ENCODE measurements around the gene SLC5A2. TPM values are rescaled to one million over a fixed set of nuclear protein-coding genes. Genes with fewer than 3 reads are reported as not detected.
"Not testable (repeated sequence)": the region's sequence is repeated elsewhere in the genome, so short reads cannot be mapped to it uniquely, and the experiment has no call there.

Gene SLC5A2
- total RNA-seq = not detected in 2 replicates

DNA sequence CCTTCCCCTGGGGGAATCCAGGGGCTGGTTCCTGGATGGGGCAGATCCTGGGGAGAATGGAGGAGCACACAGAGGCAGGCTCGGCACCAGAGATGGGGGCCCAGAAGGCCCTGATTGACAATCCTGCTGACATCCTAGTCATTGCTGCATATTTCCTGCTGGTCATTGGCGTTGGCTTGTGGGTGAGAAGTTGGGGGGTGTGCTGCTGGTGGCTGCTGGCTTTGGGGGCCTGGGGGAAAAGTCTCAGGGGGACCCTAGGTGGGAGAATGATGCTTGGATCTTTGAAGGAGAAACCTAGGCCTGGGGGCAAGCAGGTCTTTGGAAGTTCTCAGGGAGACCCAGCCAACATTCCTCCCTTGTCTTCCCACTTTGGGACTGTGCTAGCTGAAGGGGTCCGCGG lies at the start of gene SLC5A2:
SLC5A2 (plus strand) TSS at position 43 of the 400 bp plus-strand sequence; CDS start at position 57, 14 bp downstream.
- intact Hi-C loops (cut with micrococcal nuclease) = no loop called here

DNA sequence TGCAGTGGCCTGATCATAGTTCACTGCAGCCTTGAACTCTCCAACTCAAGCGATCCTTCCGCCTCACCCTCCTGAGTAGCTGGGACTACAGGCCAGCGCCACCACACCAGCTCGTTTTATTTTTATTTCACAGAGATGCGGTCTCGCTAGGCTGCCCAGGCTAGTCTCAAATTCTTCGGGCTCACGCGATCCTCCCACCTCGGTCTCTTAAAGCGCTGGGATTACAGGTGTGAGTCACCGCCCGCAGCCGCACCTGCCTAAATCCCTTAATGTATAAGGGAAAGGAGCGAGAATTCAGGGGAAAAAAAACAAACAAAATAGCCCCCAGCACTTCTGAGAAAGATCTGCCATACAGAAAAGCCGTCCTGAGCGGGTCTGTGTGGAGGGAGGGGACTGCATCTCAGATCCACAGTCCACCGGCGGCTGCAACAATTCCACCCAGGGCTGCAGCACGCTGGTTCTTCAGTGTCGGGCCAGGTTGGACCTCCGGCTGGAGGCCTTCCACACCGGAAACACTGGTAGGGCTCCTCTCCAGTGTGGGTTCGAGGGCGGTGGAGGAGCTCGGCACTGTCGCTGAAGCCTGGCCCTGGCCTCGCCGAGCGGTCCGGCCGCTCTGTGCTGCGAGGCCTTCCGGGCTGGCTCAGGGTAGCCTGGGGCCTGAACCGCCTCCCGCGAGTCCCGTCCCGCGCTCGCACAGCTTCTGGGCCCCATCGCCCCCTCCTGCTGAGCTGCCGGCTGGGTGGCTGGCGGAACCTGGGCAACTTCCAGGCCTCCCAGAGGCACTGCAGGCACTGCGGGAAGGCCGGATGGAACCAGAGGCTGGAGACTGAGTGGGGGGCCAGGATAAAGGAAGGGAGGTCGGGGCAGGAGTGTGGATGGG lies 47.3 kb upstream of the SLC5A2 start:
- intact Hi-C loops (cut with micrococcal nuclease) = no loop called here

DNA sequence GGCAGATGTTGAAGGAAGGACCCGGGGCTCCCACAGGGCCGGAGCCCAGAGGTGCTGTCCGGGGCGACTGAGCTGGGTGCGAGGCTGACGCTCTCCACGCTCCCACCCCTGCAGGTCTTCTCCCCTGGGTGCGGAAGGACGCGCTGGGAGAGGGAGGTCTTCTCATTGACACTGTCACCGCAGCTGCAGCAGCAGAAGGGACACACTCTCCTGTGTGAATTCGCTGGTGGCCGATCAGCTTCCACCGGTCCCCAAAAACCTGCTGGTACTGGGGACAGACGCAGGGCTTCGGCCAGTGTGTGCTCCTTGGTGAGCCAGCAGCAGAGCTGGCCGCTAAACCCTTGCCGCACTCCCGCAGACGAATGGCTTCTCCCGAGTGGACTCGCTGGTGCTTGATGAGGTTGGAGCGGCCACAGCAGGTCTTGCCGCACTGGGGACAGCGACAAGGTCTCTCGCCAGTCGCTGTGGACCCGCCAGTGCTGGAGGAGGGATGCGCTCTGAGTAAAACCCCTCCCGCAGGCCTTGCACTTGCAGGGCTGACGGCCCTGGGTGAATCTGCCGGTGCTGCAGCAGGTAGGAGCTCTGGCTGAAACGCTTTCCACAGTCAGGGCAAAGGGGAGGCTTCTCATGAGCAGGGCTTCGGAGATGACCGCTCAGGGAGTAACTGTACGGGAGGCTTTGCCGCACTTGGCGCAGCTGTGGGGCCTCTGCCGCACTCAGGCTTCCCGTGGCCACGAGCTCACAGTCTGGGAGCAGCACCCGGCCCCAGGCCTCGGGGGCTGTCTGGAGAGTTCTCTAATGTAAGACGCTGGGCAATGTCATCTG lies 46.5 kb upstream of the SLC5A2 start:
- intact Hi-C loops (cut with micrococcal nuclease) = no loop called here

DNA sequence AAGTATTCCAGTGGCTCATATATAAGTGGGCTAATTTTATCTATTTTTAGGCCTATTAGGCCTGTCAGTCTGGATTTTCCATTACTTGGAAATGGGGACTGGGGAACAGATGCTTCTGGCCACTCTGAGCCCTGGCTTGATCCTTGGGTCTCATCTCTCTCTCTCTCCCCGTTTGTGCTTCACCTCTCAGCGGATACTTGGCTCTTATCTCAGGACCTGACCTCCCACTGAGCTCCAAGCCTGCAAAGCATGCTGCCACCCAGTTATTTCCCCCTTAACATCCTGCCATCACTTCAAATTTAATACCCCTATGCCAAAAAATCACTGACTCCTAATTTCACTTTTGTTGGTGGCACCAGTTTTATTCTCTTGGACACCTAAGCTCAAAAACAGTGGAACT lies 44.5 kb upstream of the SLC5A2 start:
- intact Hi-C loops (cut with micrococcal nuclease) = no loop called here

DNA sequence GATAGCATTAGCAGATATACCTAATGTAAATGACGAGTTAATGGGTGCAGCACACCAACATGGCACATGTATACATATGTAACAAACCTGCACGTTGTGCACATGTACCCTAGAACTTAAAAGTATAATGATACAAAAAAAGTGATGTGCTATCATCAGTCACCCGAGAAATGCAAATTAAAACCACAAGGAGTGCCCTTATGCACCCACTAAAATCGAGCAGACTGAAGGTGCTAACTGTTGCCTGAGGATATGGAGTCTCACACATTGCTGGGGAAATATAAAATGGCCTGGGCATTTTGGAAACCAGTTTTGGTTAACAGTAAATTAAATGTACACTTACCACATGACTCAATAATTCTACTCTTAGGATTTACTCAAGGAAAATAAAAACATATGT lies 43.9 kb upstream of the SLC5A2 start:
- intact Hi-C loops (cut with micrococcal nuclease) = not testable (repeated sequence)

DNA sequence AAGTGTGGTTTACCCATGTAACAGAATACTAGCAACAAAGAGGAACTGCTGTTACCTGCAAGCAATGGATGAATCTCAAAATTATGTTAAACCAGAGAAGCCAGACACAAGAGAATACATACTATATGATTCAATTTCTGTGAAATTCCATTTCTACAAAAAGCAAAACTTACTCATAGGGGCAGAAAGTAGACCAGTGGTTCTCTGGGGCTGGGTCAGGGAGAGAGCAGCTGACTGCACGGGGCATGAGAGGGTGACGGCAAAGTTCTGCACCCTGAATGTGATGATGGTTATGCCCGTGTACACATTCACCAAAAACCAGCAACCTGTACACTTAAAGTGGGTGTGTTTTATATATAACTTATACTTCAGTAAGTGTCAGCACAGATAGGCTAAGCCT lies 43.4 kb upstream of the SLC5A2 start:
- intact Hi-C loops (cut with micrococcal nuclease) = no loop called here

DNA sequence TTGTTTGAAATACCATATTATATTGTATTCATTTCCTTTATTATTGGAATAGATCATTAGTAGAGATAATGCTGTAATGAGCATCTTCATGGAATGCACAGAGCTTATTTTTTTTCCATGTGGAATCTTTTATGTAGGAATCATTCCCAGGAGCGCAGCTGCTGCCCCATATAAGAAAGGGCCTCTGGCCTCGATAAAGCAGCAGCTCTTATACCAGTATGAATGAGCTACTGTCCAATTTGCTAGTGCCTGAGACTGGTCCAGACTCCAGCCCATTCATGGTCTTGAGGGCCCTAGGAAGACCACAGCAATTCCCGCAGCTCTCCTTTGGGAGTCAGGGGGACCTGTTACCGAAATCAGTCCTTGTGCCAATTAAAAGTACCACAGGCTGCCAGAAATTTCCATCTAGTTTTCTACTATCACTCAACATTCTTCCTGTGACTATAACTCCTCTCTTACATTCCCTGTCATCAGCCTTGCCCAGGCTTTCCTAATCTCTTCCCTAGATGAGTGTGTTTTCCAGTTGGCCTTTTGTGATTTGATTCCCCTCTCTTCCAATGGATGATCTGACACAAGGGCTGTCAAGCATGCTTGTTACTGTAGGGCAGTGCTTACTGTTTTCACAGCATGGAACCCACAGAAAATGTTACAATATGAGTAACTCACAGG lies 42.3 kb upstream of the SLC5A2 start:
- intact Hi-C loops (cut with micrococcal nuclease) = no loop called here

DNA sequence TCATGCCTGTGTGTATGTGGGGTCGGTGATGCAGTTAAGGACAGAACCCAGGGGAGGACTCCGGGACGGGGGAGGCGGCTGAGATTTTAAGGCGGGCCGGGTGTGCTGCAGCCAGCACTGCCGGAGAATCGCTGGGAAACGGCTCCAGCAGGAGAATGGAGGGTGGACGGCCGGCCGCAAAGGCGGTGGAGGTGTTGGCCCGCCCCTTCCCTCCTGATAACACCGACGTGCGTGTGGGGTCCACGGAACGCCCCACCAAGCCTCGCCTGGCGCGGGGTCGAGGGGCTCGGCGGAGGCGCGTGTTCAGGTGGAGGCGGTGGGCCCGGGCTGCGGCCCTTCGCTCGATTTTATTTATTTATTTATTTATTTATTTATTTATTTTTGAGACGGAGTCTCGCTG lies 41.0 kb upstream of the SLC5A2 start:
- intact Hi-C loops (cut with micrococcal nuclease) = loop anchor here (2.0 kb wide), 2 partner anchors 241 to 457 kb away; partner anchors contain the start of gene HSD3B7

DNA sequence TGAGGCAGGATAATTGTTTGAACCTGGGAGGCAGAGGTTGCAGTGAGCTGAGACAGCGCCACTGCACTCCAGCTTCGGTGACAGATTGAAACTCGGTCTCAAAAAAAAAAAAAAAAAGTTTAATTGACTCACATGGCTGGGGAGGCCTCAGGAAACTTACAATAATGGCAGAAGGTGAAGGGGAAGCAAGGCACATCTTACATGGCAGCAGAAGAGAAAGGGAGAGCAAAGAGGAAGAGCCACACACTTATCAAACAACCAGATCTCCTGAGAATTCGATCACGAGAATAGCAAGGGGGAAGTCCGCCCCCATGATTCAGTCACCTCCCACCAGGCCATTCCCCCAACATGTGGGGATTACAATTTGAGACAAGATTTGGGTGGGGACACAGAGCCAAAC lies 37.0 kb upstream of the SLC5A2 start:
- intact Hi-C loops (cut with micrococcal nuclease) = not testable (repeated sequence)

DNA sequence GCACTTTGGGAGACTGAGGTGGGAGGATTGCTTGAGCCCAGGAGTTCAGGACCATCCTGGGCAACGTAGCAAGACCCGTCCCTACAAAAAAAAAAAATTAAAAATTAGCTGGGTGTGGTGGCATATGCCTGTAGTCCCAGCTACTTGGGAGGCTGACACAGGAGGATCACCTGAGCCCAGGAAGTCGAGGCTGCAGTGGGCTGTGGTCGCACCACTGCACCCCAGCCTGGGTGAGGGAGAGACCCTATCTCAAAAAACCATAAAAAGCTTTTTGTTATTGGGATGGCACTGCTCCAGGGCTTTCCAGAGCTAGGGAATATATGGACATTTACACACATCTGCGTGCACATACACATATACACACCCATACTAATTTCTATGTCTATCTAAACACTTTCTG lies 31.7 kb upstream of the SLC5A2 start:
- intact Hi-C loops (cut with micrococcal nuclease) = loop anchor here (10.0 kb wide), 1 partner anchor 244 kb away; no protein-coding TSS in a partner anchor

DNA sequence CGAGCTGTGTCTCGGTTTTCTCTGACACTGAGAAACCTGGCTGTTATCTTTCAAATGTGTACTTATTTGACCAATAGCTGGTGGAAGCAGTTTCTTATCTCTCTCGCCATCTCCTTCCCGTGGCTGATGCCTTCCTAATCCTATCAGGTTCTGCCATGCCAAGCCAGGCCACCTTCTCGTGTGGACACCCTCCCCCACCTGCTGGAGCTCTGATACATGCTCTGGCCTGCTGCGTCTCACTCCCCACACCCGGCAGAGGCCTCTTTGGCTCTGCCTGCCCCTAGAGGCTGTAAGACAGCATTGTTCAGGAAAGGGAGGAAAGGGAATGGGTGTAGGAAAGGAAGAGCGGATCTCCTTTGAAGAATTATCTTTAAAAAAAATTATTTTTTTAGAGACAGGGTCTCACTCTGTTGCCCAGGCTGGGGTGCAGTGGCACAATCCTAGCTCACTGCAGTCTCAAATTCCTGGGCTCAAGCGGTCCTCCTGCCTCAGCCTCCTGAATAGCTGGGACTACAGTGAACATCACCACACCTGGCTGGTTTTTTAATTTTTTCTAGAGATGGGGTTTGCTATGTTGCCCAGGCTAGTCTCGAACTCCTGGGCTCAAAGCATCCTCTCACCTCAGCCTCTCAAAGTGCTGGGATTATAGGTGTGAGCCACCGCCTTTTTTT lies 31.1 kb upstream of the SLC5A2 start:
- intact Hi-C loops (cut with micrococcal nuclease) = loop anchor here (10.0 kb wide), 1 partner anchor 243 kb away; no protein-coding TSS in a partner anchor

DNA sequence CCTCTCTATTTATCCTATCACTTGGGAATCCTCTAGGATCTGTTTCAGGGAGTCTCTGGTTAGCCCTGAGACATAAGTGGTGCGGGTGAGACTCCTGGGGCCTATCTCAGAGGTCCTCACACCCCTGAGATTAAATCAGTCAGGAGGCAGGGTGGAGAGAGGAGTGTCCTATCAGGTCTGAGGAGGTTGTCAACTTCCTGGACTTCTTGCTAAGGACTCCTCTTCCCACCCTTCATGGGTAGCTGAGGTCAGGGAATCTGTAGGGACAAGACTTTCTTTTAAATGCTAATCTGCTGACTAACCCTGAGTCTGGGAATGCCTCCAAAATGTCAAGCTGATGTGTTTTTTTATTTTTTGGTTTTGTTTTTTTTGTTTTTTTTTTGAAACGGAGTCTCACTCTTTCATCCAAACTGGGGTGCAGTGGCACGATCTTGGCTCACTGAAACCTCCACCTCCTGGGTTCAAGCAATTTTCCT lies 30.3 kb upstream of the SLC5A2 start:
- intact Hi-C loops (cut with micrococcal nuclease) = loop anchor here (10.0 kb wide), 1 partner anchor 242 kb away; no protein-coding TSS in a partner anchor

DNA sequence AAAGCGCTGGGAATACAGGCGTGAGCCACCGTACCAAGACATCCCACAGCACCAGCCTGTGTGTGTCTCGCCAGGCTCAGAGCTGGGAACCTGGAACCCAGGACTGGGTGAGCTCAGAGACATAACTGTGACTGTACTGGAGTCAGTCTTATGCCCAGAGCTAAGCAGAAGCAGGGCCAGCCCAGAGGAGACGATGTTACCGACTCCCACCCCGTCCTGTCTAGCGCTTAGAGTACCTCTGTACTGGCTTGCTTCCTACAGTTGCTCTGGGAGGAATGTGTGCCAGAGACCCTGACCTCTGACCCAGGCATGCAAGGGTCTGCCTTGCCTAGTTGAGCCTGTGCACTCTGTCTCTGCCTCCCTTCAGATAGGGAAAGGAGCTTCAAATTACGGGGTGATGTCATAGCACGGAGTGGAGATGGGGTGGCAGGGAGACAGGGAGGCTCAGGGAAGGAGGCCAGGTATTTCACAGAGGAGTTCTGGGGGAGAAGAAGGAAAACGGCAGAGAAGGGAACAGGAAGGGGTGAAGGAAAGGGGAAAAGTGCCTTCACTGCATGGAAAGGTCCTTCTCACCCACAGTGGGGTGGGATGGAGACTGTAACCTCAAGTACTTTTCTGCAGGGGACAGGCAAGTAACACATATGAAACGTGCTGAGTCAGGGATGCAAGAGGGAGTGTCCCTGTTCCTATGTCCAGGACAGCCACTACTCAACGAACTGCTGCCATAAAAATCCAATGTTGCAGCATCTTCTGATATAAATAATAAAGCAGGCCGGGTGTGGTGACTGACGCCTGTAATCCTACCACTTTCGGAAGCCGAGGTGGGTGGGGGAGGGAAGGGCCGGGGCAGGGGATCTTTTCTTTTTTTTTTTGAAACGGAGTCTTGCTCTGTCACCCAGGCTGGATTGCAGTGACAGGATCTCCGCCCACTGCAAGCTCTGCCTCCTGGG lies 29.4 kb upstream of the SLC5A2 start:
- intact Hi-C loops (cut with micrococcal nuclease) = loop anchor here (10.0 kb wide), 1 partner anchor 241 kb away; no protein-coding TSS in a partner anchor

DNA sequence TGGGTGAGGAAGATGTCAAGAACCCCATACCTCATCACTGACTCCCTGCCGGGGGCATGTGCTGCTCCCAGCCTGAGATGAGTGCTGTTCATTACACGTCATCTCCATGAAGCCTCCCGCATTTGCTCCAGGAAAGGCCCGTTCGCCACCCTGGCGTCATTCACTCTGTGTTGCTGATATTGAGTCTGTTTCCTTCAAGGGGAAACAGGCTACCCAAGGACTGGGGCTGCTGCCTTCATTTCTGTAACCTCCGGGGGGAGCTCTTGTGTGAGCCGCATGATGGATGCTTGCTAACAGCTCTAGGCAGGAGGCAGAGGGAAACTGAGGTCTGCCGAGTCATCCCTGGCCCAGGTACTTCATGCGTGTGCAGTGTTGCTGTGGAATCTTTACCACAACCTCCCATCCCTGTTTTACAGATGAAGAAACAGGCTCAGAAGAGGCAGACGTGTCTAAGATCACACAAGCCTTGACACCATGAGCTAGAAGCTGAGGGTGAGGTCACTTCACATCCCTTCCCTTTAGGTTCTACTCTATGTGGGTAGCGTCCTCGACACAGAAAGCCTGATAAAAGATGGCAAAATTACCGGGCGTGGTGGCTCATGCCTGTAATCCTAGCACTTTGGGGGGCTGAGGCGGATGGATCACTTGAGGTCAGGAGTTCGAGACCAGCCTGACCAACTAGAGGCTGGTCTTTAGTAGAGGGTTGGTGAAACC lies 27.2 kb upstream of the SLC5A2 start:
- intact Hi-C loops (cut with micrococcal nuclease) = loop anchor here (5.0 to 10.0 kb wide), 2 partner anchors 239 to 257 kb away; a partner anchor contains a TSS

DNA sequence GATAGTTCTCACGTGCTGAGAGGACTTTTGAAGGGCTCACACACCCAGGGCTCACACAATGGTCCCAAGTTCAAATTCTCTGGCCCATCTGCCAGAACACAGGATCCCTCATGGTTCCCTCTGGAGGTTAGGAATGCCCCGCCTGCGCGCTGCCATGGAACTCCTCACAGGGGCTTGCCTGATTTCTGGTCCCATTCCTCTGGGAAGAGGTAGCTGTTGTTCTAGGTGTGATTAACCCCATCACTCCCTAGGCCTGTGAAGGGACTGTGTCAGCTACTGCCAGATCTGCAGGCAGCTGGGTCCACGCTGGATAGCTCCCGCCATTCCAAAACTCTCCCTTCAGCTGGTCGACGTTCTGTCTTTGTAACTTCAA lies 25.9 kb upstream of the SLC5A2 start:
- intact Hi-C loops (cut with micrococcal nuclease) = loop anchor here (5.0 to 10.0 kb wide), 2 partner anchors 238 to 255 kb away; a partner anchor contains a TSS

DNA sequence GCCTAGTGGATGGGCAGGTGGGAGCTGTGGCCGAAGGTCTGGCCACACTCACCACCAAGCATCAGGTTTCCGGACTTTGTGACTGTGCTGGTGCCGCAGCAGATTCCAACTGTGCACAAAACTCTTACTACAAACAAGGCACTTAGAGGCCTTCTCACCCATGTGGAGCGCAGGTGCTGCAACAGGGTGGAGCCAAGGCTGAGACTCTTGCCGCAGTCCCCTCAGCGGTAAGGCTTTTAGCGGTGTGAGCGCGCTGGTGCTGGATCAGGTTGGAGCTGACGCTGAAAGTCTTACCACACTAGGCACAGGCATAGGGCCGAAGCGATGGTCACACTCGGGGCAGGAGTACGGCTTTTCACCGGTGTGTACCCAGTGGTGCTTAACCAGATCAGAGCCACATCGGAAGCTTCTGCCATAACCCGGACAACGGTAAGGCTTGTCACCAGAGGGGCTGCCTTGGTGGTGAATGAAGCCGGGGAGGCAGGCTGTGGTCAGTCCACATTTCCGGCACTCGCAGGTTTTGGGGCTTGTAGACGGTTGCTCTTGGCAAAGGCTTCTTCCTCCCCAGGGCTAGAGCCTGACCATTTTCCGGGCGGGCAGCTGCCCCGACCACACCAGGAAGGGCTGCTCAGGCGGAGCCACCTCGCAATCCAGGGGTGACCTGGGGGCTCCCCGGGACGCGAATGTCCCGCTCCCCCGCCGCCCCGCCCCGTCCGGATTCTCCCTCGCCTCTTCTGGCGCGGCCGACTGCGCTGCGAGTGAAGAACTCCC lies 24.7 kb upstream of the SLC5A2 start:
- intact Hi-C loops (cut with micrococcal nuclease) = loop anchor here (2.0 to 10.0 kb wide), 3 partner anchors 237 to 425 kb away; partner anchors contain the start of gene STX4

DNA sequence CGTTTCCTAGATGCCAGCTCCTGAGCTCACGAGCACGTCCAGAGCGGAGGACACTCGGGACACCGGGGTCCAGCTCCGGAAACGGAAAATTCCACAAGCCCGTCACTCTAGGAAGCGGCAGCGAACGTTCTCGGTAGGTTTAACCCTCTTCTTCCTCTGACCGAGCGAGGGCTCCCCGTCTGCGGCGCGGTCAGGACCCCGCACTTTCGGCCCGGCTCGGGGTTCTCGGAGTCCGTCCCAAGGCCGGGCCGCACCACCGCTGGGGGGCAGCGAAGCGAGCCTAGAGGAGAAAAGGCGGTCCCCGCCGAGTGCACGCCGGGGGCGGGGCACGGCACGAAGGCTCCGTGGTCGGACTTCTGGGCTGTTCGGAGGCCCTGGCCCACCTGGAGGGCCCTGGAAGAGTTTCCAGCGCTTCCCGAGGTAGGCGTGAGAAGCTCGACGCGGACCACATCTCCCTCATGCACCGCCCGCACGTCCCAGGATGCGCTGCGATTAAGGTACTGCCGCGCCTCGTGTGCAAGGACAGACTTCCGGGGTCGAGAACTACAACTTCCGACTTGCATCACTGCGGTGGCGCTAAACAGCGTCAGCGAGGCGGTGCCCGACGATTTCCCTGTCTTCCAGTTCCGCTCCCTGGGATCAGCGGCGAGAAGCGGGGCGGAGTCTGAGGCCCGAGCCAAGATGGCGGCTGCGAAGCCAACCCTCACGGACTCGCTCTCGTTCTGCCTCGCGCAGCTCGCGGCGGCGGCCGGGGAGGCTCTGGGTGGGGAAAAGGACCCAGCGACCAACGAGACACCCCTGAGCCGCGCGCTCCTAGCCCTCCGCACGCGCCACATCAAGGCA lies 23.9 kb upstream of the SLC5A2 start, which contains the start of gene ARMC5:
ARMC5 (plus strand) TSS at position 658 of the 843 bp plus-strand sequence; CDS start at position 682, 24 bp downstream.
- intact Hi-C loops (cut with micrococcal nuclease) = loop anchor here (1.0 to 10.0 kb wide), 9 partner anchors 236 to 537 kb away; partner anchors contain the start of genes FUS, KAT8, SETD1A and STX4

Data from T-helper 2 cell treated with Interferon-gamma antibody and Interleukin-4, amounts not matched to agents 100 ng/mL and 5 ng/mL, for 36 hours (primary cell).